ENCODE results near the gene RIMS4.

DNA sequence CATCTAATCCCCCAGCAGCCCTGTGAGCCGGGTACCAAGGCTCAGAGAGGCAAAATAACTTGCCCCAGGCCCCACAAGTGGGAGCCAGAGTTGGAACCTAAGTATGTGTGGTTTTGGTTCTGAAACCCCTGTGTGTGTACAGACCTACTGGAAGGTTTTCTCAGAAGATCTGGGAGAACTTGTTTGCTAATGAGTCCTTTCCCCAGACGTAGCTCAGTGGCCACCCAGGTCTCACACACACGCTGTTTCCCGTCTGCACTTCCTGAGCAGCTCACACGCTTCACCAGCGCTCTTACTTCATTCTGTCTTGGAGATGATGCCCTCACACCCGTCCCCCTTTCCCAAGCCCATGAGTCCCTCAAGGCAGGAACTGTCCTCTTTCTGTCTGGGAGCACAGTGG is 87.0 kb downstream of the RIMS4 start:
- TF ChIP-seq EZH2 (IDR thresholded peaks at IDR 0.05; ENCODE audit: borderline replicate concordance, low read length), result no peak
- TF ChIP-seq, protein P1, sequence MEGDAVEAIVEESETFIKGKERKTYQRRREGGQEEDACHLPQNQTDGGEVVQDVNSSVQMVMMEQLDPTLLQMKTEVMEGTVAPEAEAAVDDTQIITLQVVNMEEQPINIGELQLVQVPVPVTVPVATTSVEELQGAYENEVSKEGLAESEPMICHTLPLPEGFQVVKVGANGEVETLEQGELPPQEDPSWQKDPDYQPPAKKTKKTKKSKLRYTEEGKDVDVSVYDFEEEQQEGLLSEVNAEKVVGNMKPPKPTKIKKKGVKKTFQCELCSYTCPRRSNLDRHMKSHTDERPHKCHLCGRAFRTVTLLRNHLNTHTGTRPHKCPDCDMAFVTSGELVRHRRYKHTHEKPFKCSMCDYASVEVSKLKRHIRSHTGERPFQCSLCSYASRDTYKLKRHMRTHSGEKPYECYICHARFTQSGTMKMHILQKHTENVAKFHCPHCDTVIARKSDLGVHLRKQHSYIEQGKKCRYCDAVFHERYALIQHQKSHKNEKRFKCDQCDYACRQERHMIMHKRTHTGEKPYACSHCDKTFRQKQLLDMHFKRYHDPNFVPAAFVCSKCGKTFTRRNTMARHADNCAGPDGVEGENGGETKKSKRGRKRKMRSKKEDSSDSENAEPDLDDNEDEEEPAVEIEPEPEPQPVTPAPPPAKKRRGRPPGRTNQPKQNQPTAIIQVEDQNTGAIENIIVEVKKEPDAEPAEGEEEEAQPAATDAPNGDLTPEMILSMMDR (IDR thresholded peaks at IDR 0.05; ENCODE audit: low read length), result no peak

Data from OCI-LY1 (cell line).